WERI-Rb-1 (cell line): ENCODE measurements around the gene WDR77.

ENCODE experiments used
- DNase-seq: peaks from one replicate; pipeline ENCODE4 v3.0.0-alpha.2; 2020
- H3K27ac ChIP-seq: fragments of 250-450 bp; sonication (Bioruptor Pico); 2 replicates; pipeline ENCODE4 v1.5.1; 2020; ENCODE audit warnings: mild to moderate bottlenecking, moderate library complexity
- H3K27me3 ChIP-seq: fragments of 250-450 bp; sonication (Bioruptor Pico); 2 replicates; pipeline ENCODE4 v1.5.1; 2021; ENCODE audit warnings: mild to moderate bottlenecking, low read depth, moderate library complexity; ENCODE audit not compliant: insufficient read depth, severe bottlenecking
- H3K36me3 ChIP-seq: fragments of 250-450 bp; sonication (Bioruptor Pico); 2 replicates; pipeline ENCODE4 v1.5.1; 2020; ENCODE audit warnings: mild to moderate bottlenecking, moderate library complexity
- H3K4me3 ChIP-seq: 2 replicates; pipeline ENCODE4 v1.5.1; 2011; ENCODE audit warnings: low read depth, mild to moderate bottlenecking, control low read depth, low read length
- H3K9me3 ChIP-seq: fragments of 250-450 bp; sonication (Bioruptor Pico); 2 replicates; pipeline ENCODE4 v1.5.1; 2021; ENCODE audit warnings: mild to moderate bottlenecking, moderate library complexity; ENCODE audit not compliant: severe bottlenecking
- CTCF ChIP-seq: IDR thresholded peaks from 2 replicates; pipeline ENCODE4 v1.5.1; 2011; ENCODE audit warnings: low read depth, mild to moderate bottlenecking, control low read depth, inconsistent platforms, low read length

The WDR77 gene

GRCh38 chr1:111406321-111406768 lies 42.7 kb downstream of the WDR77 start:
- Histone ChIP-seq H3K4me3 (no peak overlapping the region), H3K27me3 (no peaks in the 10 kb centered on the region), H3K9me3 (no peaks in the 10 kb centered on the region), H3K36me3 (no peaks in the 10 kb centered on the region), H3K27ac (no peak overlapping the region)
- no peak for TF ChIP-seq CTCF
- no peak for DNase-seq

GRCh38 chr1:111404588-111404987 lies 44.5 kb downstream of the WDR77 start:
- no peaks in the 10 kb centered on the region for H3K27me3 ChIP-seq
- TF ChIP-seq CTCF = no peak
- H3K27ac ChIP-seq = no peak overlapping the region
- no peak for DNase-seq
- H3K4me3 ChIP-seq = no peak overlapping the region
- no peaks in the 10 kb centered on the region for H3K9me3 ChIP-seq
- no peaks in the 10 kb centered on the region for H3K36me3 ChIP-seq

- no peak for DNase-seq
- Histone ChIP-seq H3K36me3 (no peaks in the 10 kb centered on the region), H3K9me3 (no peaks in the 10 kb centered on the region), H3K27ac (no peak overlapping the region), H3K4me3 (no peak overlapping the region), H3K27me3 (no peaks in the 10 kb centered on the region)
- no peak for TF ChIP-seq CTCF
Observed at GRCh38 chr1:111402083-111402482, 47.0 kb downstream of the WDR77 start.

- no peaks in the 10 kb centered on the region for H3K27me3 ChIP-seq
- DNase-seq = peak; percentile 25
- H3K27ac ChIP-seq = no peak overlapping the region
- H3K4me3 ChIP-seq = no peak overlapping the region
- H3K36me3 ChIP-seq = no peaks in the 10 kb centered on the region
- H3K9me3 ChIP-seq = no peaks in the 10 kb centered on the region
- peak; percentile 45; the same call in 1 of the 2 replicates for TF ChIP-seq CTCF
Observed at GRCh38 chr1:111399792-111400610, 49.1 kb downstream of the WDR77 start.

GRCh38 chr1:111392460-111392945 lies 56.6 kb downstream of the WDR77 start:
- Histone ChIP-seq H3K36me3 (no peaks in the 10 kb centered on the region), H3K27me3 (peaks cover 7% of the 10 kb centered on the region), H3K27ac (no peak overlapping the region), H3K4me3 (no peak overlapping the region), H3K9me3 (no peaks in the 10 kb centered on the region)
- TF ChIP-seq CTCF = no peak
- DNase-seq = no peak
